Measurements from ENCODE around the gene TMEM223.

Gene TMEM223

DNA sequence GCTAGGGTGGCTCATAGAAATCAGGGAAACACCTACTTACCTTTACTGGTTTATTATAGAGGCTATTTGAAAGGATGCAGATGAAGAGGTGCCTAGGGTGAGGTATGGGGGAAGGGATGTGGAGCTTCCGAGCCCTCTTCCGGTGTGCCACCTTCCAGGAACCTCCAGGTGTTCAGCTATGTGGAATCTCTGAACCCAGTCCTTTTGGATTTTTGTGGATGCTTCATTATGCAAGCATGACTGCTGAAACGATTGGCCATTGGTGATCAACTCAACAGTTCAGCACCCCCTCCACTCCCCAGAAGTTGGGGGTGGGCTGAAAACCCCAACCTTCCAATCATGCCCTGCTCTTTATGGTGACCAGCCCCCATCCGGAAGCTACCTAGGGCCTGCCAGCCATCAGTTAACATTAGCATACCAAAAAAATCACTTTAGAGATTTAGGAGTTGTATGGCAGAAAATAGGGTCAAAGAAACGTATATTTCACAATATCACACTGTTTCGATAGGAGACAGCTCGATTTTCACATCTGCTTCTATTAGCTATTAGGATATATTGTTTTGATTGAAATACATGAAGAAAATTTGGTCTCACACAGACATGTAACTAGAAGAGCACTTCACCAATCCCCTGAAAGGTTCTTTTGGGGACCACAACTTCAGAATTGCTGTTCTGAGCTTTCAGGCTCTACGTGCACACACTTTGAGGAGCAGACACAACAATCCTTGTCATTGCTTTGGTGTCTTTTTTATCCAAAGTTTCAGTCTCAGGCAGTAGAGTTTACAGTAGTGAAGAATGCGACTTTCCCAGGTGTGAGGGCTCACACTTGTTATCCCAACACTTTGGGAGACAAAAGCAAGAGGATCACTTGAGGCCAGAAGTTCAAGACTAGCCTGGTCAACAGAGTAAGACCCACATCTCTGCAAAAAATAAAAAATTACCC lies 33.7 kb downstream of the TMEM223 start:
- no peak overlapping the region for H3K27ac ChIP-seq (ENCODE audit: low read length)
- H3K27me3 ChIP-seq (replicated peaks; ENCODE audit: insufficient read depth, low read length) = no peaks in the 10 kb centered on the region
- TF ChIP-seq EZH2phosphoT487 (IDR thresholded peaks at IDR 0.05; ENCODE audit: low read length) = no peak
- TF ChIP-seq, protein P1, sequence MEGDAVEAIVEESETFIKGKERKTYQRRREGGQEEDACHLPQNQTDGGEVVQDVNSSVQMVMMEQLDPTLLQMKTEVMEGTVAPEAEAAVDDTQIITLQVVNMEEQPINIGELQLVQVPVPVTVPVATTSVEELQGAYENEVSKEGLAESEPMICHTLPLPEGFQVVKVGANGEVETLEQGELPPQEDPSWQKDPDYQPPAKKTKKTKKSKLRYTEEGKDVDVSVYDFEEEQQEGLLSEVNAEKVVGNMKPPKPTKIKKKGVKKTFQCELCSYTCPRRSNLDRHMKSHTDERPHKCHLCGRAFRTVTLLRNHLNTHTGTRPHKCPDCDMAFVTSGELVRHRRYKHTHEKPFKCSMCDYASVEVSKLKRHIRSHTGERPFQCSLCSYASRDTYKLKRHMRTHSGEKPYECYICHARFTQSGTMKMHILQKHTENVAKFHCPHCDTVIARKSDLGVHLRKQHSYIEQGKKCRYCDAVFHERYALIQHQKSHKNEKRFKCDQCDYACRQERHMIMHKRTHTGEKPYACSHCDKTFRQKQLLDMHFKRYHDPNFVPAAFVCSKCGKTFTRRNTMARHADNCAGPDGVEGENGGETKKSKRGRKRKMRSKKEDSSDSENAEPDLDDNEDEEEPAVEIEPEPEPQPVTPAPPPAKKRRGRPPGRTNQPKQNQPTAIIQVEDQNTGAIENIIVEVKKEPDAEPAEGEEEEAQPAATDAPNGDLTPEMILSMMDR (IDR thresholded peaks at IDR 0.05; ENCODE audit: low read length) = no peak
- TF ChIP-seq EZH2 (optimal IDR thresholded peaks at IDR 0.05; ENCODE audit: low read depth, low read length) = no peak
- H3K36me3 ChIP-seq (replicated peaks; ENCODE audit: insufficient read depth, low read length) = no peaks in the 10 kb centered on the region
- H3K4me2 ChIP-seq (ENCODE audit: low read depth, low read length) = no peak overlapping the region
- H3K9ac ChIP-seq (ENCODE audit: low read length) = no peak overlapping the region
- peaks cover 9% of the 10 kb centered on the region for H3K4me1 ChIP-seq (ENCODE audit: low read length)
- H3F3A ChIP-seq (ENCODE audit: insufficient read depth, low read length) = peaks cover 6% of the 10 kb centered on the region; the same call in 1 of the 2 replicates
- no peaks in the 10 kb centered on the region for H4K20me1 ChIP-seq (ENCODE audit: insufficient read depth, low read length)
- no peaks in the 10 kb centered on the region for H3K9me2 ChIP-seq (replicated peaks; ENCODE audit: insufficient read depth, low read length)
- no peak for DNase-seq
- H2AFZ ChIP-seq (ENCODE audit: low read length) = no peak overlapping the region
- H3K9me3 ChIP-seq (replicated peaks; ENCODE audit: insufficient read depth, low read length) = no peaks in the 10 kb centered on the region
- H3K79me2 ChIP-seq (ENCODE audit: low read length) = peaks cover 19% of the 10 kb centered on the region
- H3K4me3 ChIP-seq (ENCODE audit: low read length) = no peak overlapping the region

DNA sequence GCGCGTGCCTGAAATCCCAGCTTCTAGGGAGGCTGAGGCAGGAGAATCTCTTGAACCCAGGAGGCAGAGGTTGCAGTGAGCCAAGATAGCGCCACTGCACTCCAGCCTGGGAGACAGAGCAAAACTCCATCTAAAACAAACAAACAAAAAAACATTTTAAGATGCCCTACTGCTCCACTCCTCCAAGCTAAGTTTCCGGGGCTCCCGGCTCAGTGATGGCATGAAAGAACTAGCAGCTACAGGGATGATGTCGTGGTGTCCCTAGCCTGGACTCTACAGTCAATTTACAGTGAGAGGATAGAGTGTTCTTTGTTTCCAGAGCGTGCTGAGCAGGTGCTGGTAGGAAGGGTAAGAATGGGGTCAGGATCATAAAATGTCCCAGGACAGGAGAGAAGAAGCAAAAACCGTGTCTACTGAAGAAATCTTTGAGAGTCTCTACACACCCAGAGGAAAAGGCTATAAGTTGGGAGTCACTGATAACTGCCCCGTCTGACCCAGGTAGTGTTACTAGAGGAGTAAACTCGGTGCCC lies 36.7 kb downstream of the TMEM223 start:
- Histone ChIP-seq H3F3A (ENCODE audit: insufficient read depth, low read length) (no peaks in the 10 kb centered on the region), H3K27me3 (replicated peaks; ENCODE audit: insufficient read depth, low read length) (no peaks in the 10 kb centered on the region), H3K9ac (ENCODE audit: low read length) (no peak overlapping the region), H3K4me1 (ENCODE audit: low read length) (0 out of 2 replicates have a peak, but pooled peaks cover 3% of the 10 kb centered on the region), H4K20me1 (ENCODE audit: insufficient read depth, low read length) (no peaks in the 10 kb centered on the region), H2AFZ (ENCODE audit: low read length) (no peak overlapping the region; the same call in 1 of the 2 replicates), H3K4me2 (ENCODE audit: low read depth, low read length) (no peak overlapping the region), H3K4me3 (ENCODE audit: low read length) (no peak overlapping the region), H3K9me2 (replicated peaks; ENCODE audit: insufficient read depth, low read length) (no peaks in the 10 kb centered on the region), H3K36me3 (replicated peaks; ENCODE audit: insufficient read depth, low read length) (no peaks in the 10 kb centered on the region), H3K9me3 (replicated peaks; ENCODE audit: insufficient read depth, low read length) (no peaks in the 10 kb centered on the region), H3K79me2 (ENCODE audit: low read length) (peaks cover 21% of the 10 kb centered on the region), H3K27ac (ENCODE audit: low read length) (no peak overlapping the region)
- DNase-seq = no peak
- no peak for TF ChIP-seq EZH2phosphoT487 (IDR thresholded peaks at IDR 0.05; ENCODE audit: low read length)
- TF ChIP-seq, protein P1 (IDR thresholded peaks at IDR 0.05; ENCODE audit: low read length) = no peak
- TF ChIP-seq EZH2 (optimal IDR thresholded peaks at IDR 0.05; ENCODE audit: low read depth, low read length) = no peak

DNA sequence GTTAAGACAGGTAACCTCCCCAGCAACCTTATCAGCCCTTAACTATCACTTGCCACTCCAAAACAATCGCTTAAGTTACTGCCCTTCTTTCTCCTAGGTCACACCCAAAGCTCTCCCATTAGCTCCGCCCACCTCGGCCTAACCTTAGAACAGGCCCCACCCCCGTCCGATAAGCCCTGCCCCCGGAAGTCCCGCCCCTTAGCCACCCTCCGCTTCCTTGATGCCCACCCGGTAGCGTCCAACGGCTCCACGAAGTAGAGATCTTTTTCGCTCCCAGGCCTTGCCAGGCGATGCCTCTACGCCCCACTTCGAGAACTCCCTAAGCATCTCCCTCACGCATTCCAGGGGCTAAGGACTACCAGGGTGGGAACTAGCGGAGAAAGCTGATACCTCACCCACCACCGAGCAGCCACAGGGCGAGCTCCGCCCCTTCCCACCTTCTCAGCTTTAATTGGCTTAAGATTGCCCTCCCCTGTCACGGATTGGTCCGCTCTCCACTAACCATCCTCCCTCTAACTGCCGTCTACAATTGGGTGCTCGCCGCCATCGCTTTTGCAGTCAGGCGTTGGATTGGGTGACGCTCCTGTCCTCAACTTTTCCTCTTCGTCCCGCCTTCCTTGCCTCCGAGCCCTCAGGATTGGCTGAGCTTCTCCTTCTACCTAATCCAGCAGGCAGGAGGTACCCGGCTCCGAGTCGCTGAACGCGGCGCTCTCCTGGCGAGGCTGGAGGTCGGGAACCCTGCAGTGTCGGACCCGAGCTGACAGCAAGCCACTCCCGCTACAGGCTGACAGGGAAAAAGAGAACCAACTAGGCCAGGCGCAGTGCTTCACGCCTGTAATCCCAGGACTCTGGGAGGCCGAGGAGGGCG lies 37.8 kb downstream of the TMEM223 start, which contains the start of gene ZBTB3:
Gene ZBTB3 (minus strand): TSS at position 425 of the 868 bp plus-strand sequence. CDS start 496 bp downstream, outside the sequence.
- Histone ChIP-seq H3K27me3 (replicated peaks; ENCODE audit: insufficient read depth, low read length) (no peaks in the 10 kb centered on the region), H3K36me3 (replicated peaks; ENCODE audit: insufficient read depth, low read length) (no peaks in the 10 kb centered on the region), H3K9me3 (replicated peaks; ENCODE audit: insufficient read depth, low read length) (no peaks in the 10 kb centered on the region), H3K4me1 (ENCODE audit: low read length) (0 out of 2 replicates have a peak, but pooled peaks cover 3% of the 10 kb centered on the region), H3K79me2 (ENCODE audit: low read length) (peaks cover 21% of the 10 kb centered on the region), H3K4me3 (ENCODE audit: low read length) (peak within 1 kb of the TSS; percentile 82), H3K4me2 (ENCODE audit: low read depth, low read length) (peak within 1 kb of the TSS; percentile 79), H3F3A (ENCODE audit: insufficient read depth, low read length) (no peaks in the 10 kb centered on the region; the same call in 1 of the 2 replicates), H3K27ac (ENCODE audit: low read length) (peak within 1 kb of the TSS; percentile 58; the same call in 1 of the 2 replicates), H3K9me2 (replicated peaks; ENCODE audit: insufficient read depth, low read length) (no peaks in the 10 kb centered on the region), H4K20me1 (ENCODE audit: insufficient read depth, low read length) (no peaks in the 10 kb centered on the region), H3K9ac (ENCODE audit: low read length) (peak within 1 kb of the TSS; percentile 76), H2AFZ (ENCODE audit: low read length) (peak within 1 kb of the TSS; percentile 91)
- TF ChIP-seq, protein P1 (IDR thresholded peaks at IDR 0.05; ENCODE audit: low read length) = no peak
- no peak for TF ChIP-seq EZH2 (optimal IDR thresholded peaks at IDR 0.05; ENCODE audit: low read depth, low read length)
- TF ChIP-seq EZH2phosphoT487 (IDR thresholded peaks at IDR 0.05; ENCODE audit: low read length) = no peak
- DNase-seq = peak; percentile 99
